Stimulated activated CD8-positive, alpha-beta memory T cell treated with anti-CD3 and anti-CD28 coated beads, Interleukin-7, amount 100 ng/mL, for 48 hours (primary cell): ENCODE results near the gene MOB2.

Experiments
- DNase-seq, 2 donors: peaks; one replicate each; pipeline ENCODE4 v3.0.0-alpha.2; 2020; ENCODE audit warnings: low read depth in 1 of 2; ENCODE audit errors: extremely low read depth in 1 of 2

MOB2 gene

DNA sequence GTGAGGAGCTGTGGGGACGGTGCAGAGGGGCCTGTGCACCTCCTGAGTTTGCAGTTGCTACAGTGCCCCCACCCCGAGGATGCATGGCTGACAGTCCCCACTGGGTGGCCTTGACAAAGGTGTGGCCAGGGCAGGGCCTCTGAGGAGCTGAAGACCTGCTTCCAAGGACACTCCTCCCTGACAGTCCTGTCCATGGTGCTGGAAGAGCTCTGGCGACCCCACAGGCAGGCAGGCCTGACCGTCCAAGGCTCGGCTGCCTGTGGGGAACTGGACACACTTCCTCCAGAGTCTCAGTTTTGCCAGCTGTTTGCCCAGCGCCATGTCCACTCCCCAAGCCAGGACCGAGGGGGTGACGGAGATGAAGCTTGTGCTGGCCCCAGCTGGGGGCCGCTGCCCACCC lies 64.1 kb downstream of the MOB2 start:
- DNase-seq = no peak

GRCh38 chr11:1421291-1421690 lies 65.3 kb downstream of the MOB2 start:
- DNase-seq = no peak

- DNase-seq = no peak
These were observed 66.8 kb downstream of the MOB2 start for GRCh38 chr11:1419811-1420210.
